Activated T-cell treated with anti-CD3 and anti-CD28 coated beads for 24 hours (primary cell): ENCODE measurements around the gene NAGA.

Source experiments
- DNase-seq: peaks from one replicate; pipeline ENCODE4 v3.0.0-alpha.2; 2020; ENCODE audit warnings: low read depth

NAGA gene

GRCh38 chr22:42039271-42039670 lies 31.3 kb downstream of the NAGA start:
- DNase-seq = no peak

DNA sequence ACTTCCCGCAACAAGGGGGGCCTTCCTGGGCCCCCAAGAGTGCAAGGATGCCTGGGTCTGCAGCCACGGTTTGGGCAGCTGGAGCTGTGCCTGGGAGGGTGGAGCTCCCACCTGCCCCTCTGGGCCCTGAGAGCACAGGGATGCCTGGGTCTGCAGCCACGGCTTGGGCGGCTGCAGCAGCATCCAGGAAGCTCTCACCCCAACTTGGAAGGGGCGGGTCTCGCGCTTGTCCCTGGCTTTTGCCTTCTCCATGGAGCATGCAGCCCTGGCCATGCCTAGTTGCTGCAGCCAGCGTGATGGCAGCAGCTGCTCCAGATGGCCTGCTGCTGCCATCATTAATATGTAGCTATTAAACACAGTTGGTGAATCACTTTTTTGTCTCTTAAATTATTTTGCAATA lies 35.4 kb downstream of the NAGA start:
- DNase-seq = no peak

GRCh38 chr22:42033263-42034181 lies 37.1 kb downstream of the NAGA start:
- no peak for DNase-seq

DNA sequence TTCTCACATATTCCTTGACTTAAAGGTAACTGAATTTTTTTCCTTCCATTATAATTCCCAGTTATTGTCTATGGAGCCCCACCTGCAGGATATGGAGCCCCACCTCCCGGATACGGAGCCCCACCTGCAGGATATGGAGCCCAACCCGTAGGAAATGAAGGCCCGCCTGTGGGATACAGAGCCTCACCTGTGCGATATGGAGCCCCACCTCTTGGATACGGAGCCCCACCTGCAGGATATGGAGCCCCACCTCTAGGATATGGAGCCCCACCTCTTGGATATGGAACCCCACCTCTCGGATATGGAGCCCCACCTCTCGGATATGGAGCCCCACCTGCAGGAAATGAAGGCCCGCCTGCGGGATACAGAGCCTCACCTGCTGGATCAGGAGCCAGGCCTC lies 43.9 kb downstream of the NAGA start:
- DNase-seq = no peak

GRCh38 chr22:42025421-42025820 lies 45.2 kb downstream of the NAGA start:
- no peak for DNase-seq

DNA sequence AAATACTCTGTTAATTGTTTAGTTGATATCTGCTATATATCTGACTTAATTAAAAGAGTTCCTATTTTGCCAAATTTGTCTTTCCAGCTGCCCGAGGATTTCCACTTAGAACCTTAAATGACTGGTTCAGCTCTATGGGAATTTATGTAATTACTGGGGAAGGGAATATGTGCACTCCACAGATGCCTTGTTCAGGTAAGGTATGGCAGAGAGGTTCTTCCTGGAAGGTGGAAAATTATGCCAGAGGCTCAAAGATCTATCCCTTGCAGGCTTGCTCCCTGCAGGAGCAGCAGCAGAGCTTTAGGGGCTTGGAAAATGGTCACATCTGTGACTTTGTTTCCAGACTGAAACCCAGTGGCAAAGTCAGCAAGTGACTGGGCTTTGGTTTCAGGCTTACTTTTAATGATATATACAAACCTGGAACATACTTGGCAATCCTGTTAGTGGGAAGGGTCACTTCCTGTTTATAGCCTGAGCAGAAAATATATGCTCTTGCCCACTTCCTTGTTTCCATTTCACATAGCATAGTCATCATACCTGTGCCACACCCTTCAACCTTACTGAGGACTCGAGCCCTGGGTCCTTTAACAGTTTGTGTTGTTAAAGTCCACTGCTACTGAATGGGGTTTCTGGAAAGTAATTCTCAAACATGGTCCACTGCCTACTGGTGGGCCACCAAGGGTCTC lies 48.3 kb downstream of the NAGA start:
- DNase-seq = no peak

DNA sequence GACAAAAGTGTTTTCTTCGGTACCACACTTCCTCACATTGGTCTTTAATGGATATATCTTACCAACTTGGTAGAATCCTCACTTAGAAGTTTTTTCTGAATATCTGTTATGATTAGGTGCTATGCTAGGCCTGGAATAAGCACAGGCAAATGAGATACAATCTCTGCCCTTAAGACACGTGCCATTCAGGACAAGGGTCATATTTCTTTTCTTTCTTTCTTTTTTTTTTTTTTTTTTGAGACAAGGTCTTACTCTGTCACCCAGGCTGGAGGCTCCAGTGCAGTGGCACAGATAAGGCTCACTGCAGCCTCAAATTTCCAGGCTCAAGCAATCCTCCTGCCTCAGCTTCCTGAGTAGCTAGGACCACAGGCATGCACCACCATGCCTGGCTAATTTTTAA lies 49.0 kb downstream of the NAGA start:
- DNase-seq = no peak

DNA sequence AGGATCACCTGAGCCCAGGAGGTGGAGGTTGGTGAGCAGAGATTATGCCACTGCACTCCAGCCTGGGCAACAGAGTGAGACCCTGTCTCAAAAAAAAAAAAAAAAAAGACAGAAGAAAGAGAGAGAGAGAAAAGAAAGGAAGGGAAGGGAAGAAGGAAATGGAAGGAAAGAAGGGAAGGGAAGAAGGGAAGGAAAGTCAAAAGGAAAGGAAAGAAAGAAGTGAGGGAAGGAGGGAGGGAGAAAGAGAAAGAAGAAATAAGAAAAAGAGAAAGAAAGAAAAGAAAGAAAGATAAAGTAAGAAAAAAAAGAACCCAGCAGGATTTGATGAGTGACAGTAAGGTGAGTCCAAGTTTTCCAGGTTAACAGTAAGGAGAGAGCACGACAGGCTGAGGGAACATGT lies 52.4 kb downstream of the NAGA start:
- DNase-seq = no peak

- DNase-seq = no peak
Measured at GRCh38 chr22:42016111-42016510, 54.5 kb downstream of the NAGA start.

GRCh38 chr22:42013385-42013784 lies 57.2 kb downstream of the NAGA start:
- no peak for DNase-seq

- DNase-seq = no peak
Measured at GRCh38 chr22:42010778-42011177, 59.8 kb downstream of the NAGA start.
